NCI-H446 (cell line): ENCODE measurements around the gene AMDHD2.
"Not testable (repeated sequence)": the region's sequence is repeated elsewhere in the genome, so short reads cannot be mapped to it uniquely, and the experiment has no call there.

Experiments
- DNase-seq, 2 experiments: peaks; one replicate each; lab custom pipeline; 2025; lab: John Stamatoyannopoulos, UW

The AMDHD2 gene, protein sequence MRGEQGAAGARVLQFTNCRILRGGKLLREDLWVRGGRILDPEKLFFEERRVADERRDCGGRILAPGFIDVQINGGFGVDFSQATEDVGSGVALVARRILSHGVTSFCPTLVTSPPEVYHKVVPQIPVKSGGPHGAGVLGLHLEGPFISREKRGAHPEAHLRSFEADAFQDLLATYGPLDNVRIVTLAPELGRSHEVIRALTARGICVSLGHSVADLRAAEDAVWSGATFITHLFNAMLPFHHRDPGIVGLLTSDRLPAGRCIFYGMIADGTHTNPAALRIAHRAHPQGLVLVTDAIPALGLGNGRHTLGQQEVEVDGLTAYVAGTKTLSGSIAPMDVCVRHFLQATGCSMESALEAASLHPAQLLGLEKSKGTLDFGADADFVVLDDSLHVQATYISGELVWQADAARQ

DNA sequence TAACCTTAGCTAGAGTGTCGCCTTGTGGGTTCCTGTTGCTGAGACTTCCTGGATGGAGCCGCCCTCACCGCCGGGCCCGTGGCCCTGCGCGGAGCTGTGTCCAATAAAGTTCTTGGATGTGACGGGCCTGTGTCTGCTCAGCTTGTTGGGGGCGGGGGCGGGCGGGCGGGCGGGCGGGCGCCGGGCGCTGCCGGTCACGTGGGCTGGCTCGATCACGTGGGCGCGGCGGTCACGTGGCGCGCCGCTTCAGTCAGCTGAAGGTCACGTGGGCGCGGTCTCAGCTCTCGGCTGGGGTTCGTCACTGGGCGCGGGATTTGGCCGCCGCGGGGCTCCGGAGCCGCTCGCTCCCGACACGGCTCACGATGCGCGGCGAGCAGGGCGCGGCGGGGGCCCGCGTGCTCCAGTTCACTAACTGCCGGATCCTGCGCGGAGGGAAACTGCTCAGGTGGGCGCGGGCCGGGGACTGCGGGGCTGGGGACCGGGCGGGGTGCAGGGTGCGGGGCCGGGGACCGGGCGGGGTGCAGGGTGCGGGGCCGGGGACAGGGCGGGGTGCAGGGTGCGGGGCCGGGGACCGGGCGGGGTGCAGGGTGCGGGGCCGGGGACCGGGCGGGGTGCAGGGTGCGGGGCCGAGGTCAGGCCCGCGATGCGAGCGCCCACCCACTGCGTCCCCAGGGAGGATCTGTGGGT is at the start of gene AMDHD2:
Gene AMDHD2, plus strand, starts transcription at position 275 of the 687 bp plus-strand sequence. Its CDS starts 88 bp downstream, at position 363.
- DNase-seq = peak; percentile 67 to 88

DNA sequence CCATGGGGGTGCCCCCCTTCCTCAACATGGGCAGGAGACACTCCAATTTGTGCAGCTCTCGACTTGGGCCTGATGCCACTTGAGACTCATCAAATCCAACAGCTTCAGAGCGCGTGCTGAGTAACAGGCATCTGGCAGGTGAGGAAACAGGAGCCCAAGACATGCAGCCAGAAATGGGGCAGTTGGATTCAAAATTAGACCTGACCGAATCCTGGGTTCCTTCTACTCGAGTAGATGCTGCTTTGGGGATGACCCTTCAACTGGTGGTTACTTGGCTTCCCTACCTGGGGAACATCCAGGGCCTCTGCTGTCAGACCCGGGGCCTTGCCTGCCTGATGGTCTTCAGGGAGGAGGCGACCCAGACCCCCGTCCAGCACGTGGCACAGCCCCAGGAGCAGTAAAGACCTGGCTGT is 49.6 kb upstream of the AMDHD2 start:
- DNase-seq = peak; percentile 89 to 90

DNA sequence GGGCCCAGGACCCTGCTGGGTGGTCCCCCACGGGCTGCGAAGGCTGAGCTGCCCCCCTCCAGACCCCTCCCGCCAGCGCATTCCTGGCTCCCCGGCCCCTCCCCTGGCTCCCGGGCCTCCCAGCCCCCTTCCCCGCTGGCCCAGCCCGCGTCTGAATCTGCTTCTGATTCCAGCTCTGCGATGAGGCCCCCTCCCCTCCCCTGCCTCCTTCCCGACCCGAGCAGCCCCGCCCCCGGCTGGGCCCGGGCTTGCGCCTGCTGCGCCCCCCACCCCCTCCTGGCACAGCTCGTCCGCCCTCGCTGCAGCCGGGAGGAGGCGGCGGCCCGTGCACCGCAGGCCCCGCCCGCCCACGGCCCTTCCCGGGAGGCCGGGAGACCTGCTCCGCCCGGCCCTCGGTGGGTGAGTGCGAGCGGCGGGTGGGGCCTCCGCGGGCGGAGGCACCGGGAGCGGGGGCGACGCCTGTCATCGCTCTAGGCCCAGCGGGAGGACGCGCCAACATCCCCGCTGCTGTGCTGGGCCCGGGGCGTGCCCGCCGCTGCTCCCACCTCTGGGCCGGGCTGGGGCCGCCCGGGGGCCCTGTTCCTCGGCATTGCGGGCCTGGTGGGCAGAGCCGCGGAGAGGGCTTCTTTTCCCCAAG is 49.0 kb upstream of the AMDHD2 start, which contains the start of gene NTN3:
Gene NTN3, plus strand, starts transcription at position 282 of the 637 bp plus-strand sequence. CDS start 405 bp downstream, outside the sequence.
- DNase-seq = peak; percentile 85 to 89

DNA sequence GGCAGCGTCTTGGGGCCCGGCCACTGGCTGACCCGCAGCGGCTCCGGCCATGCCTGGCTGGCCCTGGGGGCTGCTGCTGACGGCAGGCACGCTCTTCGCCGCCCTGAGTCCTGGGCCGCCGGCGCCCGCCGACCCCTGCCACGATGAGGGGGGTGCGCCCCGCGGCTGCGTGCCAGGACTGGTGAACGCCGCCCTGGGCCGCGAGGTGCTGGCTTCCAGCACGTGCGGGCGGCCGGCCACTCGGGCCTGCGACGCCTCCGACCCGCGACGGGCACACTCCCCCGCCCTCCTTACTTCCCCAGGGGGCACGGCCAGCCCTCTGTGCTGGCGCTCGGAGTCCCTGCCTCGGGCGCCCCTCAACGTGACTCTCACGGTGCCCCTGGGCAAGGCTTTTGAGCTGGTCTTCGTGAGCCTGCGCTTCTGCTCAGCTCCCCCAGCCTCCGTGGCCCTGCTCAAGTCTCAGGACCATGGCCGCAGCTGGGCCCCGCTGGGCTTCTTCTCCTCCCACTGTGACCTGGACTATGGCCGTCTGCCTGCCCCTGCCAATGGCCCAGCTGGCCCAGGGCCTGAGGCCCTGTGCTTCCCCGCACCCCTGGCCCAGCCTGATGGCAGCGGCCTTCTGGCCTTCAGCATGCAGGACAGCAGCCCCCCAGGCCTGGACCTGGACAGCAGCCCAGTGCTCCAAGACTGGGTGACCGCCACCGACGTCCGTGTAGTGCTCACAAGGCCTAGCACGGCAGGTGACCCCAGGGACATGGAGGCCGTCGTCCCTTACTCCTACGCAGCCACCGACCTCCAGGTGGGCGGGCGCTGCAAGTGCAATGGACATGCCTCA is 48.3 kb upstream of the AMDHD2 start:
- DNase-seq = peak in 1 of 2 experiments; percentile 51

DNA sequence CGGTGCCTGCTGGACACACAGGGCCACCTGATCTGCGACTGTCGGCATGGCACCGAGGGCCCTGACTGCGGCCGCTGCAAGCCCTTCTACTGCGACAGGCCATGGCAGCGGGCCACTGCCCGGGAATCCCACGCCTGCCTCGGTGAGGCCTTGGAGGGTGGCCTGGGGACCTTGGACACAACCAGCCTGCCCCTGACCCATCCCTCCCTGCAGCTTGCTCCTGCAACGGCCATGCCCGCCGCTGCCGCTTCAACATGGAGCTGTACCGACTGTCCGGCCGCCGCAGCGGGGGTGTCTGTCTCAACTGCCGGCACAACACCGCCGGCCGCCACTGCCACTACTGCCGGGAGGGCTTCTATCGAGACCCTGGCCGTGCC is 47.7 kb upstream of the AMDHD2 start:
- no peak for DNase-seq

DNA sequence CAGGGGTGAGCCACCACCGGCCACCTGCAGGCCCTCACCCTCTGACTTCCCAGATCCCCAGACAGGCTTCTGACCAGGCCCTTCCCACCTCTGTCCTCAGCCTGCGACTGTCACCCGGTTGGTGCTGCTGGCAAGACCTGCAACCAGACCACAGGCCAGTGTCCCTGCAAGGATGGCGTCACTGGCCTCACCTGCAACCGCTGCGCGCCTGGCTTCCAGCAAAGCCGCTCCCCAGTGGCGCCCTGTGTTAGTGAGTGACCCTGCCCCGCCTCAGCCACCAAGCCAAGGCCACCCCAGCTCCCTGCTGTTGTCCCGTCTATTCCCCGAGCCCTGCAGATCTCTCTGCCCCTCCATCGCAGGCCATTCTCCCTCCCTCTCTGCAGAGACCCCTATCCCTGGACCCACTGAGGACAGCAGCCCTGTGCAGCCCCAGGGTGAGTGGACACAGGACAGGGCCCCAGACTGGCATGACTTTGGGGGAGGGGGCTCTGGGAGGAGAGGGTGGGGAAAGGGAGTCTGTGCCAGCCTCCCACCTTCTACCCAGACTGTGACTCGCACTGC is 47.2 kb upstream of the AMDHD2 start:
- no peak for DNase-seq

DNA sequence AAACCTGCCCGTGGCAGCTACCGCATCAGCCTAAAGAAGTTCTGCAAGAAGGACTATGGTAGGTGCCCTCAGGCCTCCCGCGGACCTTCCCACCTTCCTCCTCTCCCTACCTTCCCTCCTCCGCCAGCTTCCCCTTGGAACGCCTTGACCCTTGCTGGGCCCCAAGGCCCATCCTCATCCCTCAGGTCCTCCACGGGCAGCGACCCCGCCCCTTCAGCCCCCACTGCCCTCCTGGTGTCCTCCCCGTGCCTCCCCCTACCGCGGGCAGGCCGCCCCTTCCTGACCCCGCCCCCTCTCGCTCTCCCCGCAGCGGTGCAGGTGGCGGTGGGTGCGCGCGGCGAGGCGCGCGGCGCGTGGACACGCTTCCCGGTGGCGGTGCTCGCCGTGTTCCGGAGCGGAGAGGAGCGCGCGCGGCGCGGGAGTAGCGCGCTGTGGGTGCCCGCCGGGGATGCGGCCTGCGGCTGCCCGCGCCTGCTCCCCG is 46.7 kb upstream of the AMDHD2 start:
- DNase-seq = peak in 1 of 2 experiments; percentile 31

DNA sequence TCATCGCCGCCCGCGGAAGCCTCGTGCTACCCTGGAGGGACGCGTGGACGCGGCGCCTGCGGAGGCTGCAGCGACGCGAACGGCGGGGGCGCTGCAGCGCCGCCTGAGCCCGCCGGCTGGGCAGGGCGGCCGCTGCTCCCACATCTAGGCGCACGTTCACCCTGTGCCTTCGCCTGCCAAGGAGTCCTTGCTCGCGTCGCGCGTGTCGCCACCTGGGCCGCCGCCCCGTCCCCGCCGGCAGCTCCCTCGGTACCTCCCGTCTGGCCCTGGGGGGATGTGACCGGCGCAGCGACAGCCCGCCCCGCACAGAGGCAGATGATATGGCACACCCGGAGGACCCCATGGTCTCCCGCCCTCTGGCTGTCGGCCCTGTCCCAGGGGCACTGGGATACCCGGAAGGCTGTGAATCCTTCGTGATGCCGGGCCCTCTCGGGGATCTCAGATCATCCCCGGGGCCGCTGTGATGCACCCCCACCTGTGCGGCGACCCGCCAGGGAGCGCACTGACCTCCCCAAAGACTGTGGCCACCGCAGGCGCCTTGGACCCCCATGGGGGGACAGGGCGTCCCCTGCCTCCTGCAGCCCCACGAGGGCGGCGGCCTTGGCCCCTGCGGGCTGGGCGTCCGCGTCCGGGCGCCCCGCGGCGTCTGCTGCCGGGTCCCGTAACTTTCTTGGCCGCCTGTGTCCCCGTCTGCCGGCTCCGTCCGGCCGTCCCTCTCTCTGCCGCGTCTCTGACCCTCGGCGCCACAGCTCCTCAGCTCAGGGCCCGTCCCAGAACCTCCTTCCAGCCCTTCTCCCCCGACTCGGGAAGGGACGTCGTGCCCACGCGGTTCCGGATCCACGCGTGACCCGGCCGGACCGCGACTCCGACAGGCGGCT is 45.9 kb upstream of the AMDHD2 start:
- DNase-seq = peak in 1 of 2 experiments; percentile 44

DNA sequence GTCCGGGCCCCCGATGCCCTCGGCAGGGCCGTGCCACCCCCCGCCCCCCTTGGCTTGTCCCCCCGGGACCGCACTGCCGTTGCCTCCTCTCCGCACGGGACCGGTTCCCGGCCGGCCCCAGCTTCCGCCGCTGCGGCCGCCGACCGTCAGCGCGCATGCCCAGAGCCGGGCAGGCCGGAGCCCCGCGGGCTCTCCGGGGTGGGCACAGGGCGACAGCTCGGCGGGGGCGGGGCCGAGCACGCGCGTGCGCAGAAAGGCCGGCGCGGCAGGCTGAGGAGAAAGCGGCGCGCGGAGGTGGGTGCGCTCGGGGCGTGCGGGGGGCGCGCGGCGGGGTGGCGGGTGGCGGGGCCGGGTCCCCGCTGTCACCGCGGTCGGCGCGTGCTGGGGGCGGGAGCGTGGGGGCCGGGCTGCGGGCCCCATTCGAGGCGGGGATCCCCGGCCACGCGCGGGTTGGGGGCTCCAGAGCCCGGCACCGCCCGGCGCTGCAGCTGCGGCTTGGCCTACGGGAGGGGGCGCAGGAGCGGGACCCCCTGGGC is 45.2 kb upstream of the AMDHD2 start, which contains the start of gene TBC1D24:
Gene TBC1D24, plus strand, starts transcription at position 251 of the 536 bp plus-strand sequence. CDS start 21,022 bp downstream, outside the sequence.
- peak in 1 of 2 experiments; percentile 91 for DNase-seq

DNA sequence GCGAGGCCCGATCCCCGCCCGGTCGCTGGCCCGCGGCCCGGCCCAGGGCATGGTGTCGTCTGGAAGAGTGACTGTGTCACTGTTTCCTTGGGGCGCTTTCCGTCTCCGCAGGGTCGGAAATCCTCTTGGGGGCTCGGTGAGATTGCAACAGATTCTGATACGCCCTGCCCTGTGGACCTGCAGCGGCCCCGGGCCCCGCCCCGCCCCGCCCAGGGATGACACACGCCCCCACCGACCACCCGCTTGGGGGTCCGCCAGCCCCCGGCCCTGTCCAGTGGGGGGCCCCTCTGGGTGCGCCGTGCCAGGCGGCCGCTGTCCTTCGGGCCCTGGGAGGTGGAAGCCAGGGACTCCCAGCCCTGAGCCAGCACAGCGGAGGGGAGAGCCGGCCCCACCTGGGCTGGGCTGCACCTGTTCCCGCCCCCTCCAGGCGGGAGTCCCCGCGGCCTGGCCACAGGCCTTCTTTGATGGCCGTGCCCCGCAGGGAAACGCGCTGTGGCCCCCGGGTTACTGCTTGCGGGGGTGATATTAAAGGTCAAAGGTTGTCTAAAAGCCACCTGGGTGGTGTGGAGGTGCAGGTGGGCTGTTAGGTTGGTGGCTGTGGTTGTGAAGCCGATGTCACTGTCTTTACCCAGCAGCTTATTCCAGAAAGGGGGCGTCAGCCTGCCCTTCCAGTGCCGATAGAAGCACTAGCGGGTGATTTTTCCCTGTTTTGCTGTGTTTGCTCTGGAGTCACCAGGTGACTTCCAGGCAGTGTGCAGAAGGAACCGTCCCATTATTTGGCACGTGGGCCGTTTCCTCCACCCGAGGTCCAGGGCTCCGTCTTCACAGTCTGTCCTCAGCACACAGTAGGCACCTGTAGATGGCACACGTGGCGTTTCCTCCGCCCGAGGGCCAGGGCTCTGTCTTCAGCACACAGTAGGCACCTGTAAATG is 44.5 kb upstream of the AMDHD2 start:
- DNase-seq = no peak

DNA sequence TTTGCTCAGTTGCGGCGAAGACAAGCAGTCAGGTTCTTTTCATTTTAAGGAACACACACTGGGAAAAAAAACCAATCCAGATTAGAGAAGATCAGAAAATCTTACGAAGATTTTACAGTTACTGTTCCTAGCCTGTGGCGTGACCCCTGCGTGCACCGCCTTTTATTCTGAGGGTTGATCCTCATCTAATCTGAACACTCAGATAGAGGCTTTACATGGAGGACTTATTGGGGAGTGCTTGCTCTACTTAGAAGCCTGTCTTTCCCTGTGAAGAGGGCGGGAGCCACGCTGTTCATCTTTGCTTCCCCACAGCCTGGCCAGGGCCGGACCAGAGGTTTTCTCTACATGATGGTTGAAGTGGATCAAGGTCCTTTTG is 43.8 kb upstream of the AMDHD2 start:
- DNase-seq = no peak

DNA sequence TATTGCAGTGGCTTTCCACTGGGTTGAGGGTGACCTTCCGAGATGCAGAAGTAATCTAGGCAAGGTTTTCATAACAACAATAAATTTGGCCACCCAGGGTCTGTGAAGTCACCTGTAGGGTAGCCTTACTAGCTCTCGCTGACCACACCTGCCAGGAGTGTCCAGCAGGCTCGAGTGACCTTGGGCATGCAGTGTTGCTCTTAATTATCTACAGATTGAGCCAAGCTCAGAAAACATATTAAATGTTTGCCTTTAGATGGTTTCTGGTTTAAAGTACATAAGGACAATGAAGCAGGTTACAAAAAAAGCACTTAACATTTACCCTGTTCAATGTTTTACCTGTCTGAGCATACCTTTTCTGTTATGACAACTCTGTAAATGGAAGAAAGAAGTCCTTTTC is 43.4 kb upstream of the AMDHD2 start:
- no peak for DNase-seq

DNA sequence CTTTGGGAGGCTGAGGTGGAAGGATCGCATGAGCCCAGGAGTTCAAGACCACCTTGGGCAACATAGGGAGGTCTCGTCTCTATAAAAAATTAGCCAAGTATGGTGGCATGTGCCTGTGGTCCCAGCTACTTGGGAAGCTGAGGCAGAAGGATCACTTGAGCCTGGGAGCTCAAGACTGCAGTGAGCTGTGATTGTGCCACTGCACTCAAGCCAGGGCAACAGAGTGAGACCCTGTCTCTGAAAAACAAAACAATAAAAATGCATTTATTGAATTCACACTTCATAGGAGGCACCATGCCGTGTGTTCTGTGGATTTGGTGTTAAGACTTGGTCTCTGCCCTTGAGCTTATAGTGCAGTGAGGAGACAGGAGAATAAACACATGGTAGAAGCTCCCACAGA is 42.8 kb upstream of the AMDHD2 start:
- no peak for DNase-seq

DNA sequence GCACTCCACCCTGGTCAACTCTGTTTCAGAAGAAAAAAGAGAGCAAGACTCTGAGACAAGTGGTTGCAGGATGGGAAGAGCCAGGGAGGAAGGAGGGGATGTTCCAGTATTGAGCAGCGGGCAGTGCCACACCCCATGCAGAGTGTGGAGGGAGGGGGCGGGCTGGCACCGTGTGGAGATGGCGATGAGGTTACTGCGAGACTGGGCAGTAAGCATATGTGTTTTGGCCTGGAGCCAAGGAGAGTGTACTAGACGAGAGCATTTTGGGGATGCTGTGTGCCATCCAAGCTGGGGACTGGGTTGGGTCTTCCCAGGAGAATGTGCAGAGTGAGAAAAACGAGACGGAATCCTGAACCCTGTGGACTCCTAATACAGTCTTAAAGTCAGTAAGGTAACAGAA is 41.9 kb upstream of the AMDHD2 start:
- DNase-seq = peak in 1 of 2 experiments; percentile 62

DNA sequence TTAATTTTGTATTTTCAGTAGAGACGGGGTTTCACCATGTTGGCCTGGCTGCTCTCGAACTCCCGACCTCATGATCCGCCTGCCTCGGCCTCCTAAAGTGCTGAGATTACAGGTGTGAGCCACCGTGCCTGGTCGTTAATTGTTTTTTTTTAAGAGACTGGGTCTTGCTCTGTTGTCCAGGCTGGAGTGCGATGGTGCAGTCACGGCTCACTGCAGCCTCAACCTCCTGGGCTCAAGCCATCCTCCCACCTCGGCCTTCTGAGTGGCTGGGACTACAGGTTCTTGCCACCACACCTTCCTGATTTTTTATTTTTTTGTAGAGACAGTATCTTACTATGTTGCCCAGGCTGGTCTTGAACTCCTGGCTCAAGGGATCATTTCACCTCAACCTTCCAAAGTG is 40.2 kb upstream of the AMDHD2 start:
- not testable (repeated sequence) for DNase-seq

DNA sequence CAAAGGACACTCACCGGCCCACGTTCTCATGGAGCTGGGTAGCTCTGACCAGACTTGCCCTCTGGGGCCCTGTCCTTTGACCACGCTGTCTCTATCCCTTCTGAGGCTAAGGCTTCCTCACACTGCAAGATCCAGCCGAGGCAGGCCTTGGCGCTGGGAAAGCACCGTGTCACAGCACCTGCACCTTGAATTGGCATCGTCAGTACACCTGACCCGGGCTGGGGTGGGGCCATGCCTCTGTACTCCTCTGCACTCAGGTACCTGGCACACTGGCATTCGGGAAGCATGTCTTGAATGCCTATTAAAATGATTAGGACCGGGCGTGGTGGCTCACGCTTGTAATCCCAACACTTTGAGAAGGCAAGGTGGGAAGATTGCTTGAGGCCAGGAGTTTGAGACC is 39.2 kb upstream of the AMDHD2 start:
- DNase-seq = no peak

DNA sequence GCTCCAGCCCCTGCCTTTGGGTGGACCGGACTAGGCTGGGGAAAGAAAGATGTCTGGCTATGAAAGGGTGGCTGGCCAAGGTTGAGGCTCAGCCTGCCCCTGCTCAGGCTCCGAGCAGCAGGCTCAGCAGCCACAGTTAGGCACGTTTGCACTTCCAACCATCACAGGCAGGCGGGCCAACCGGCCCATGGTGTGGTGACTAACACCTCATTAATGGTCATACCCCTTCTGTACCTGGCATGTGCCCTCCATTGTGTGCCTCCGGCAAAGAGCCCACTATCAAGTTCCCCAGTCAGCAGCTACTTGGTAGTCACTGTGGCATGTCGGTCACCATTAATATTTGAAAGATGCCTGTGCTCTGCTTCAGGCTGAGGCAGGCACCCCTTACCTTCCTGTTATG is 38.5 kb upstream of the AMDHD2 start:
- DNase-seq = no peak

DNA sequence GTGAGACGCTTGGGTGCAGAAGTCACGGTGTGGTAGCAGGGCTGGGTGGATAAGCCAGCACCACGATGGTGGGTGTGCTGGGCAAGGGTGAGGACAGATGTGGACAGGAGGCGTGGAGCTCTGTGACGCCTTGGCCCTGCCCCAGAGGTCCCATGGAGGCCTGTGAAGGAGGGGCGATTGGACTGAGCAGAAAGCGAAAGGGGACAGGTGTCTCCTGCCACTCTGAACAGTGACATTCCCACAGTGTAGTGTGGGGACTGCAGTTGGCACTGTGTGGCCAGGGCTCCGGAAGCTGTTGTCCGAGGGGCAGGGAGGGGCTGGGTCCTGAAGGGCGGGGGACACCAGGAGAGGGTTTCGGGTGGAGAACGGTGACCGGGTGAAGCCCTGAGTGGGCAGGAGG is 37.9 kb upstream of the AMDHD2 start:
- DNase-seq = no peak
